ENCODE results near the gene KCP. TPM values are rescaled to one million over a fixed set of nuclear protein-coding genes. Genes with fewer than 3 reads are reported as not detected.

KCP gene
- total and polyA plus RNA-seq, 8 donors, result 1.5 to 9.8 (median 7.0) TPM

DNA sequence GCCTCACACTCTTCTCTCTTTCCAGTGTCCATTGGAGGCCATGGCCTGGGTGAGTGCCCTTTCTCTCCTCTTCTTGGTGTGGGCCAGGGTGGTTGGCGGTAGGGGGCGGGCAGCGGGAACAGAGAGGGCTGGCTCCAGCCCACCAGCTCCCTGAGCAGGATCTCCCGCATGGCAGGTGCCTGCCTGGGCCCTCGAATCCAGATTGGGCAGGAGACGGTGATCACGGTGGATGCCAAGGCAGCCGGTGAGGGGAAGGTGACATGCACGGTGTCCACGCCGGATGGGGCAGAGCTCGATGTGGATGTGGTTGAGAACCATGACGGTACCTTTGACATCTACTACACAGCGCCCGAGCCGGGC is 61.4 kb downstream of the KCP start:
- Histone ChIP-seq H3K9me3 (no peaks in the 10 kb centered on the region), H3K4me3 (no peak overlapping the region), H3K4me1 (no peaks in the 10 kb centered on the region), H3K27me3 (no peaks in the 10 kb centered on the region), H3K36me3 (no peaks in the 10 kb centered on the region), H3K27ac (no peak overlapping the region)
- DNase-seq (no peak), ATAC-seq (no peak)
- intact Hi-C loops (cut with DNase I), result no loop called here
- TF ChIP-seq CTCF (IDR thresholded peaks at IDR 0.05), result no peak

DNA sequence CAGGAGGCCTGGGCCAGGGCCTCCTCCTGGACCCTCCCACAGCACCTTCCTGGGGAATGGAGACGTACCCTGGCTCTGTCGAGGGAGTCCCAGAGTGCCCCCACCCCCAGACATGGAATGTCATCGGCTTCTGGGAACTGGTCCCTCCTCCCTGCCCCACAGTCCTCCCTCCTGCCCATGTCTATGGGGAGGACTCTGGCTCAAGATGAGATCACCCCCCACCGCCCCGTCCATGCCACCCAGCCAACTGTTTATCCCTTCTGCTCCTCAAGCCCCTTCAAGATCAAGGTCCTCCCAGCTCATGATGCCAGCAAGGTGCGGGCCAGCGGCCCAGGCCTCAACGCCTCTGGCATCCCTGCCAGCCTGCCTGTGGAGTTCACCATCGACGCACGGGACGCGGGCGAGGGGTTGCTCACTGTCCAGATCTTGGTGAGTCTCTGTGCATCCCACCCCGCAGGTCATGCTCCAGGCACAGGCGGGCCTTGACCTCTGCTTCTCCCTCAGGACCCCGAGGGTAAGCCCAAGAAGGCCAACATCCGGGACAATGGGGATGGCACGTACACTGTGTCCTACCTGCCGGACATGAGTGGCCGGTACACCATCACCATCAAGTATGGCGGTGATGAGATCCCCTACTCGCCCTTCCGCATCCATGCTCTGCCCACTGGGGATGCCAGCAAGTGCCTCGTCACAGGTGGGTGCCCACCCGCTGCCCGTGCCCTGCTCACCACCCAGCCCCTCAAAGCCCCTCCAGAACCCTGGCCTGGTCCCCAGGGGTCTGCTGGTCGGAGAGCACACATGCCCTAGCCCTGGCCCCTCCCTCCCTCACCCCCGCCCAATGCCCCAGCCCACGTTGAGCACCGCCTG is 62.0 kb downstream of the KCP start:
- Histone ChIP-seq H3K27me3 (no peaks in the 10 kb centered on the region), H3K9me3 (no peaks in the 10 kb centered on the region), H3K4me1 (no peaks in the 10 kb centered on the region), H3K4me3 (no peak overlapping the region), H3K36me3 (no peaks in the 10 kb centered on the region), H3K27ac (no peak overlapping the region)
- intact Hi-C loops (cut with DNase I), result no loop called here
- no peak for ATAC-seq
- no peak for TF ChIP-seq CTCF (IDR thresholded peaks at IDR 0.05)
- DNase-seq, result no peak

- Histone ChIP-seq H3K4me1 (no peaks in the 10 kb centered on the region), H3K27ac (no peak overlapping the region), H3K9me3 (no peaks in the 10 kb centered on the region), H3K27me3 (no peaks in the 10 kb centered on the region), H3K36me3 (no peaks in the 10 kb centered on the region), H3K4me3 (no peak overlapping the region)
- intact Hi-C loops (cut with DNase I), result no loop called here
- ATAC-seq (no peak), DNase-seq (peak in 1 of 4 donors; percentile 68)
- TF ChIP-seq CTCF (IDR thresholded peaks at IDR 0.05), result no peak
These were observed 62.7 kb downstream of the KCP start for GRCh38 chr7:128847721-128848211.

DNA sequence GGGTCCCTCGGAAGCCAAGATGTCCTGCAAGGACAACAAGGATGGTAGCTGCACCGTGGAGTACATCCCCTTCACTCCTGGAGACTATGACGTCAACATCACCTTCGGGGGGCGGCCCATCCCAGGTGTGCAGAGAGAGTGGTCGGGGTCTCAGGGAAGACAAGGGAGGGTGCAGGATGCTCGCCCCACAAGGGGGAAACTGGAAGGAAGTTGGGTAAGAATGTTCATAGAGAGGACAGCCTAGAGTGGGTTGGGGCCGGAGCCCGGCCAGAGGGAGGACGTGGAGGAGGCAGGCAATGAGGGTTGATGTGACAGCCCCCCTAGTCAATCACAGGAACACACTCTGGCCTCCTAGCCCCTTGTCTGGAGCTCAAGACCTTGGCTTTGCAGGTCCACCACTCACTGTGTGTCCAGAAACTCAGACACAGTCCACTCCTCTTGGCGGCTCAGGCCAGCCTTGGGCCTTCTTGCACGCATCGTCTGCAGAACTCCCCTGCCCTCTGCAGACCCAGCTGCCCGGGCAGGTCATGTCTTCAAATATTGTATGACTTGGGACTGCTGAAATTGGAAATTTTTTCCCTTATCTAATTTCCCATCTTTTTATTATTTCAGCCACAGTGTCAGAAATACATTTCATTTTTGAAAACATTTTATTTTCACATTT is 63.6 kb downstream of the KCP start:
- DNase-seq (peak in 1 of 4 donors; percentile 76), ATAC-seq (no peak)
- Histone ChIP-seq H3K4me1 (no peaks in the 10 kb centered on the region), H3K27ac (no peak overlapping the region), H3K36me3 (no peaks in the 10 kb centered on the region), H3K9me3 (no peaks in the 10 kb centered on the region), H3K4me3 (no peak overlapping the region), H3K27me3 (no peaks in the 10 kb centered on the region)
- intact Hi-C loops (cut with DNase I), result no loop called here
- no peak for TF ChIP-seq CTCF (IDR thresholded peaks at IDR 0.05)

DNA sequence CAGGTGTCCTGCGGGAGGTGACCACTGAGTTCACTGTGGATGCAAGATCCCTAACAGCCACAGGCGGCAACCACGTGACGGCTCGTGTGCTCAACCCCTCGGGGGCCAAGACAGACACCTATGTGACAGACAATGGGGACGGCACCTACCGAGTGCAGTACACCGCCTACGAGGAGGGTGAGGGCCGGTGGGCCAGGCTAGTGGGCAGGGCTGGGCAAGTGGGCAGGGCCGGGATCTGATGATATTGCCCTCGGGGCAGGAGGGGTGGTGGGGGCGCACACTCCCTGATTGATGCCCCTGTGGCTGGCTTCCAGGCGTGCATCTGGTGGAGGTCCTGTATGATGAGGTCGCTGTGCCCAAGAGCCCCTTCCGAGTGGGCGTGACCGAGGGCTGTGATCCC is 64.5 kb downstream of the KCP start:
- DNase-seq, result peak in 1 of 4 donors; percentile 70
- Histone ChIP-seq H3K4me1 (no peaks in the 10 kb centered on the region), H3K27ac (no peak overlapping the region), H3K9me3 (no peaks in the 10 kb centered on the region), H3K4me3 (no peak overlapping the region), H3K36me3 (no peaks in the 10 kb centered on the region), H3K27me3 (no peaks in the 10 kb centered on the region)
- no peak for TF ChIP-seq CTCF (IDR thresholded peaks at IDR 0.05)
- no peak for ATAC-seq
- intact Hi-C loops (cut with DNase I), result no loop called here
